Measurements from ENCODE around the gene DIS3L2.
"Not testable (repeated sequence)": the region's sequence is repeated elsewhere in the genome, so short reads cannot be mapped to it uniquely, and the experiment has no call there.

The DIS3L2 gene

GRCh38 chr2:232377841-232378734, 416.6 kb downstream of the DIS3L2 start:
- no peaks in the 10 kb centered on the region for H3K36me3 ChIP-seq (ENCODE audit: insufficient read depth, low read length)
- no peaks in the 10 kb centered on the region for H3K9me2 ChIP-seq (replicated peaks; ENCODE audit: low read depth, low read length)
- H2AFZ ChIP-seq (ENCODE audit: low read length): no peak overlapping the region
- H3K4me2 ChIP-seq (ENCODE audit: low read depth, low read length, poor library complexity, severe bottlenecking): no peak overlapping the region
- H3F3A ChIP-seq (ENCODE audit: low read depth): no peaks in the 10 kb centered on the region
- no peaks in the 10 kb centered on the region for H4K20me1 ChIP-seq (ENCODE audit: insufficient read depth, low read length, poor library complexity, severe bottlenecking)
- H3K79me2 ChIP-seq (ENCODE audit: insufficient read depth, low read length): no peaks in the 10 kb centered on the region
- no peak overlapping the region for H3K9ac ChIP-seq (ENCODE audit: low read depth, low read length, poor library complexity, severe bottlenecking)
- H3K9me3 ChIP-seq (ENCODE audit: insufficient read depth, low read depth, low read length): no peaks in the 10 kb centered on the region
- no peaks in the 10 kb centered on the region for H3K27me3 ChIP-seq (ENCODE audit: insufficient read depth, low read length, poor library complexity, severe bottlenecking)
- H3K4me1 ChIP-seq (ENCODE audit: insufficient read depth, low read length, poor library complexity, severe bottlenecking): no peaks in the 10 kb centered on the region
- no peak for TF ChIP-seq EZH2phosphoT487 (IDR thresholded peaks at IDR 0.05; ENCODE audit: borderline replicate concordance)
- TF ChIP-seq, protein P1, sequence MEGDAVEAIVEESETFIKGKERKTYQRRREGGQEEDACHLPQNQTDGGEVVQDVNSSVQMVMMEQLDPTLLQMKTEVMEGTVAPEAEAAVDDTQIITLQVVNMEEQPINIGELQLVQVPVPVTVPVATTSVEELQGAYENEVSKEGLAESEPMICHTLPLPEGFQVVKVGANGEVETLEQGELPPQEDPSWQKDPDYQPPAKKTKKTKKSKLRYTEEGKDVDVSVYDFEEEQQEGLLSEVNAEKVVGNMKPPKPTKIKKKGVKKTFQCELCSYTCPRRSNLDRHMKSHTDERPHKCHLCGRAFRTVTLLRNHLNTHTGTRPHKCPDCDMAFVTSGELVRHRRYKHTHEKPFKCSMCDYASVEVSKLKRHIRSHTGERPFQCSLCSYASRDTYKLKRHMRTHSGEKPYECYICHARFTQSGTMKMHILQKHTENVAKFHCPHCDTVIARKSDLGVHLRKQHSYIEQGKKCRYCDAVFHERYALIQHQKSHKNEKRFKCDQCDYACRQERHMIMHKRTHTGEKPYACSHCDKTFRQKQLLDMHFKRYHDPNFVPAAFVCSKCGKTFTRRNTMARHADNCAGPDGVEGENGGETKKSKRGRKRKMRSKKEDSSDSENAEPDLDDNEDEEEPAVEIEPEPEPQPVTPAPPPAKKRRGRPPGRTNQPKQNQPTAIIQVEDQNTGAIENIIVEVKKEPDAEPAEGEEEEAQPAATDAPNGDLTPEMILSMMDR (conservative IDR thresholded peaks at IDR 0.05; ENCODE audit: low read length): no peak
- no peak overlapping the region for H3K4me3 ChIP-seq (ENCODE audit: low read length, poor library complexity, severe bottlenecking)

GRCh38 chr2:232378735-232379151, 417.2 kb downstream of the DIS3L2 start, which contains the start of gene ALPP:
ALPP (plus strand) TSS chr2:232378751; CDS start chr2:232378803, 52 bp downstream.
- H3K9me2 ChIP-seq (replicated peaks; ENCODE audit: low read depth, low read length); H3K4me2 ChIP-seq (ENCODE audit: low read depth, low read length, poor library complexity, severe bottlenecking); H3K27me3 ChIP-seq (ENCODE audit: insufficient read depth, low read length, poor library complexity, severe bottlenecking); H2AFZ ChIP-seq (ENCODE audit: low read length); H3K9me3 ChIP-seq (ENCODE audit: insufficient read depth, low read depth, low read length); H3K9ac ChIP-seq (ENCODE audit: low read depth, low read length, poor library complexity, severe bottlenecking); H3K4me3 ChIP-seq (ENCODE audit: low read length, poor library complexity, severe bottlenecking); H3K4me1 ChIP-seq (ENCODE audit: insufficient read depth, low read length, poor library complexity, severe bottlenecking); H4K20me1 ChIP-seq (ENCODE audit: insufficient read depth, low read length, poor library complexity, severe bottlenecking); H3K36me3 ChIP-seq (ENCODE audit: insufficient read depth, low read length); H3F3A ChIP-seq (ENCODE audit: low read depth); H3K79me2 ChIP-seq (ENCODE audit: insufficient read depth, low read length): not testable (repeated sequence)

- not testable (repeated sequence) for H2AFZ ChIP-seq (ENCODE audit: low read length); H3K9me3 ChIP-seq (ENCODE audit: insufficient read depth, low read depth, low read length); H3K9ac ChIP-seq (ENCODE audit: low read depth, low read length, poor library complexity, severe bottlenecking); H3F3A ChIP-seq (ENCODE audit: low read depth); H3K9me2 ChIP-seq (replicated peaks; ENCODE audit: low read depth, low read length); H3K4me1 ChIP-seq (ENCODE audit: insufficient read depth, low read length, poor library complexity, severe bottlenecking); H4K20me1 ChIP-seq (ENCODE audit: insufficient read depth, low read length, poor library complexity, severe bottlenecking); H3K27me3 ChIP-seq (ENCODE audit: insufficient read depth, low read length, poor library complexity, severe bottlenecking); H3K4me3 ChIP-seq (ENCODE audit: low read length, poor library complexity, severe bottlenecking); H3K79me2 ChIP-seq (ENCODE audit: insufficient read depth, low read length); H3K36me3 ChIP-seq (ENCODE audit: insufficient read depth, low read length); H3K4me2 ChIP-seq (ENCODE audit: low read depth, low read length, poor library complexity, severe bottlenecking)
These were observed 418.4 kb downstream of the DIS3L2 start for GRCh38 chr2:232379610-232380590.

DNA sequence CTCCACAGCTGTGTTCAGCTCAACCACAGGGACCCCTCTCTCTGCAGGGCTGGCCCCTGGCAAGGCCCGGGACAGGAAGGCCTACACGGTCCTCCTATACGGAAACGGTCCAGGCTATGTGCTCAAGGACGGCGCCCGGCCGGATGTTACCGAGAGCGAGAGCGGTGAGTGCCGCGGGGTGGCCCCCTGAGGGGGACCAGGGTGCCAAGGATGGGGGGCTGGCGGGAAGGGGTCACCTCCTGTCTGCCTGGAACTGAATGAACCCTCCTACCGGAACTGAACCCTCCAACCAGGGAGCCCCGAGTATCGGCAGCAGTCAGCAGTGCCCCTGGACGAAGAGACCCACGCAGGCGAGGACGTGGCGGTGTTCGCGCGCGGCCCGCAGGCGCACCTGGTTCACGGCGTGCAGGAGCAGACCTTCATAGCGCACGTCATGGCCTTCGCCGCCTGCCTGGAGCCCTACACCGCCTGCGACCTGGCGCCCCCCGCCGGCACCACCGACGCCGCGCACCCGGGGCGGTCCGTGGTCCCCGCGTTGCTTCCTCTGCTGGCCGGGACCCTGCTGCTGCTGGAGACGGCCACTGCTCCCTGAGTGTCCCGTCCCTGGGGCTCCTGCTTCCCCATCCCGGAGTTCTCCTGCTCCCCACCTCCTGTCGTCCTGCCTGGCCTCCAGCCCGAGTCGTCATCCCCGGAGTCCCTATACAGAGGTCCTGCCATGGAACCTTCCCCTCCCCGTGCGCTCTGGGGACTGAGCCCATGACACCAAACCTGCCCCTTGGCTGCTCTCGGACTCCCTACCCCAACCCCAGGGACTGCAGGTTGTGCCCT, 419.9 kb downstream of the DIS3L2 start:
- H4K20me1 ChIP-seq (ENCODE audit: insufficient read depth, low read length, poor library complexity, severe bottlenecking); H3F3A ChIP-seq (ENCODE audit: low read depth); H3K9ac ChIP-seq (ENCODE audit: low read depth, low read length, poor library complexity, severe bottlenecking); H2AFZ ChIP-seq (ENCODE audit: low read length); H3K36me3 ChIP-seq (ENCODE audit: insufficient read depth, low read length); H3K79me2 ChIP-seq (ENCODE audit: insufficient read depth, low read length); H3K4me3 ChIP-seq (ENCODE audit: low read length, poor library complexity, severe bottlenecking); H3K4me1 ChIP-seq (ENCODE audit: insufficient read depth, low read length, poor library complexity, severe bottlenecking); H3K9me3 ChIP-seq (ENCODE audit: insufficient read depth, low read depth, low read length); H3K27me3 ChIP-seq (ENCODE audit: insufficient read depth, low read length, poor library complexity, severe bottlenecking); H3K9me2 ChIP-seq (replicated peaks; ENCODE audit: low read depth, low read length); H3K4me2 ChIP-seq (ENCODE audit: low read depth, low read length, poor library complexity, severe bottlenecking): not testable (repeated sequence)
